HG02884 (cell line): Measurements from ENCODE around the gene SLC6A11.

Experiments used
- ATAC-seq: cut with Tn5 transposase; IDR thresholded peaks from one replicate; pipeline ENCODE4 v1.9.1; 2021; ENCODE audit warnings: mild to moderate bottlenecking, moderate library complexity; ENCODE audit not compliant: unreplicated experiment

SLC6A11 gene

DNA sequence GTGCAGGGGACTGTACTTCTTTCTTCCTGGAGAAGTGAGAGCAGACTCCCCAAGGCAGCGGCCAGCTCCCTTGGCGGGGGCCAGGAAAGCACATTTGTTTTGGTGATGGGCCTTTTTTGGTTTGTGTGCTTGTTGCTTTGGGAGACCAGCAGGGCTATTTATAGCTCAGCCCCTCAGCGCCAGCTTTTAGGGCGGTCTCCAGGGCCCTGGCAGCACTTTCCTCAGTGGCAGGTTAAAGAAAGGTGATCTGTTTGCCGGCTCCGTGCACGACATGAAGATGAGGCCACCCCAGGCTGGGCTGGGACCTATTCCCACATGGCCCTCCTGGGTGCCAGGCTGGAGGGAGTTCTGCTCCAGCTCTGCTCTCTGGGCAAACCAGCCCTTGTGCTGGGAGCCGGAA is 21.8 kb downstream of the SLC6A11 start:
- ATAC-seq: no peak

DNA sequence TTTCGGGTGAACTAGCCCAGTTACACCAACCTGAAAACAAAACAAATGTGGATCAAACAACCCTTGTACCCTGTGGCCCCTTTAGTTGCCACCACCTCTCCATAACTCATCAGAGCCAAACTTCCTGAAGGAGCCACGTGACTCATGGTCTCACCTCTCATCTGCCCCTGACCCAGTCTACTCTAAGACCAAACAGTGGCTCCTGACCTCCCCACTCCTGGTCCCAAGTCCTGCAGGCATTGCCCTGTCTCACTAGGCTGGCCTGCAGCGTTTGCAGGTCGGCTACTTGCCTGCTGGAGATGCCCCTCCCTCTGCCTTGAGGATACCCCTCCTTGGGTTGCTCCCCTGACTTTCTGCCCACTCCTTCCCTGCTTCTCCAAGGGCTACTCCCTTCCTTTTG is 23.1 kb downstream of the SLC6A11 start:
- no peak for ATAC-seq

GRCh38 chr3:10841100-10841499 is 25.1 kb downstream of the SLC6A11 start:
- no peak for ATAC-seq

DNA sequence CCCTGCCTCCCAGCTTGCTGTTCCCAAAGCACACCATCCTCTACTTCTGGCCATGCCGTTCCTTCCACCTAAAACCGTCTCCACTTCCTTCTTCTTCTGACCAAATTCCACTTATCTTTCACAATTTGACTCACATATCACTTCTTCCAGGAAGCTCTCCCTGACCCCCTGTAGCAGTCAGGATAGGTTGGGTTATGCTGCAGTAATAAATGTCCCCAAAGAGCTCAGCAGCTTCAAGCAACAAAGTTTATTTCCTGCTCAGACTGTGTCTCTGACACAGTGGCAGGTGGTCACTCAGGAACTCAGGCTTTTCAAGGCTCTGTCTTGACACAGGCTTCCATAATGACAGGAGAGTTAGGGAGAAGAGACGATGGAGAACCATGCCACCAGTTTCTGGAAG is 27.4 kb downstream of the SLC6A11 start:
- no peak for ATAC-seq

- ATAC-seq: no peak
Observed at GRCh38 chr3:10845001-10845761, 29.2 kb downstream of the SLC6A11 start.

DNA sequence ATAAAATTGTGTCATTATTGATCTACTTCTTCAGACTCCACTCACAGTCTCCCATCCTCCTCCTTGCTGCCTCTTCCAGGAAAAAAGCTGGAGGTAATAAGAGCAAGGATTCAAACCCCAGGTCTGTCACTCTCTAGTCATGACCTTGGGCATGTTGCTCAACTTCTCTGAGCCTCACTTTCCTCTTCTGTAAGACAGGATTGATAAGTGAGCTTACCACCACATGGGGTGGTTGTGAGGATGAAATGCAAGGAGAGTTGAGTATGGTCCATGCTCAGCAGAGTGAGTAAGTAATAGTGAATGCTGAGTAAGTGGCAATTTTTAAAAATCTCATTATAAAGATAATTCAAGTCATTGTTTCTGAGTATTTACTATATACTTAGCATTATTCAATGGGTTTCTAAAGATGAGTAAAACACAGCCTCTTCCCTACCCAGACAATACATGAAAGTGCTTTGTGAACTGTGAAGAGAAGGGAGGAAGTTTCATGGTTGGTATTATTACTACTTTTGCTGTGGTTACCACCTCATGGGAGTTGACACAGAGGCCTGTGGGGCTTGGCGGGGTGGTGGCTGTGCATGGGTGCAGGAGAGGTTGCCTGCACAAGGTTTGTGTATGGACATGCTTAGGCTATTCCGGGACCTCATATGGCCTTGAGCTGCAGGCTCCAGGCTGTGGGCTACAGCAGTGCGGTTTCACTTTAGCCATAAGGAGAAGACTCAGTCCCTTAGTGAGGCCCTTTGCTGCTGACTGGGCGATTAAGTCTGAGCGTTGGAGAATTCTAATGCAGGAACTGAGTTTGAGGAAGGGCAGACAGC is 30.0 kb downstream of the SLC6A11 start:
- peak; percentile 74 for ATAC-seq

DNA sequence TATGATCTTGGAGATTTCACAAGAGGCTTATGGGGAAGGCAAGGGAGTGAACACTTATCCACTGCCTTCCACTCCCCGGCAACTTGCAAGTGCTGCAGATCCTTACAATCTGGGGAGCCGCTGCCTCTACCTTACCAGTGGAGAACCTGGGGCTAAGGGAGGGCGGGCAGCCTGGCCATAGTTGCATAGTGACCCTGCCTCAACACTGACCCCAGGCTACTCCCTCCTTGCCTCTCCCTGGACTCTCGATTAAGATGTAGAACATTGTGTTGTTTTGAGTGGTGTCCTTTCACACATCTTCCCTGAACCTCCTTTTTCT is 30.6 kb downstream of the SLC6A11 start:
- ATAC-seq: no peak

- ATAC-seq: peak; percentile 51
Observed at GRCh38 chr3:10848261-10848660, 32.2 kb downstream of the SLC6A11 start.

DNA sequence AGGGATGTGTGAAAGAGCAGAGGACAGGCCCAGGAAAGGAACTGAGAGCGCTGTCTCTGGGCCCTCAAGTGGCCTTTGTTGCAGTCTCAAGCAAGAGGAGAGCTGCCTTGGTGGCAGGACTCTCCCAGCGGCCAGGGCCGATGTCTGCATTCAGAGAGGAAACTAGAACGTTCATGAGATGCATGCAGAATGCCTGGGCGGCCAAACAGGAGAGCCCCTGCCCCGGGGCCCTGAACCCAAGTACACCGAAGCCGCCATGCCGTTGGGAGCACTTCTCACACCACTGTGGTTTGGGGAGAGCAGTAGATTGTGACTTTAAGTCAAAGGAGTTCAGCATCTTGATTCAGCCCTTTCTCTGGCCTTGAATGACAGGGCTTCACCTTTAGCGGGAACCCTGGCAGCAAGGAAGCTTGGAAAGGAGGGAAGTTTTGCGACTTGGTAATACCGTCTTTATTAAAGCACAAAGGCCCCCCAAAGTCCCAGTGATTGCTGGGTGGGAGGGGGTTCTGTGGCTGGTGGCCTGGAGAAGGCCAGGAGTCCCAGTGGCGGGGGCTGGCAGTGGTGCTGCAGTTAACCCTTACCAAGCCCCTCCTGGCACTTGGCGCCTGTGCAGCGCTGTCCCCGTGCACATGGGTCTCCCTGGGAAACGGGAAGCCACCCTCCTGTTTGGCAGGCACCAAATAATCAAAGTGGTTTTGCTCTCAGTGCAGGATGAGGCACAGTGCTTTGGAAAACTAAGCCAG is 36.2 kb downstream of the SLC6A11 start:
- ATAC-seq: no peak

DNA sequence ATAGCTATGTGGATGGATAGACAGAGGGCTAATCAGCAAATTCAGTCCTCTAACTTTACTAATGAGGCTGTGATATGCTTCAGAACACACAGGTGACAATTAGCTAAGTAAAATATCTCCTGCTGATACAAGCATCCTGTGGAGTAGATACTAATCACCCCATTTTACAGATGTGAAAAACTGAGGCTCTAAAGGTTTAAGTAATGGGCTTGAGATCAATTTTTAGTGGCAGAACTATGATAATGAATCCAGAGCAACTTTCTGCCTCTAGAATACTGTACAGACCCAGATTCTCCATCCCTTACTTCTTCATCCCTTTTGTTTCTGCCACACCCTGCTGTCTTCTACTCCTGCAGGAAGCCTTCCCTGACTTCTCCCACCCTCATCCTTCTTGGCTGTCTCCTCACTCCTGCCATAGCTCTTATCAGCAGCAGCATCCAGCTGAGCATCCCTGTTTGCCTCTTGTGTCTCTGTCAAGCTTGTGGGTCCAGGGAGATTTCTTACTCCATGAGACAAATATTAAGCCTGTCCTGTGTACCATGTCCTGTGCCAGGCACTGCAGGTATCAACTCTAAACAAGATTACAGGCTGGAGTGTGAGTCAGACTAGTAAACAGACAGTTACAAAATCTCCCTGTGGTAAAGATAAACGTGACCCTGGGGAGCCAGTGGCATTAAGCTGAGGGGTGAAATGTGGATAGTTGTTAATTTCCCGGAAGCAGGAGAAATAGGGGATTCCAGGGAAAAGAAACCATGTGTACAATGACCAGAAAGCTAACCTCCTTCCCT is 39.2 kb downstream of the SLC6A11 start:
- no peak for ATAC-seq

- ATAC-seq: no peak
Observed at GRCh38 chr3:10855871-10856662, 40.0 kb downstream of the SLC6A11 start.

DNA sequence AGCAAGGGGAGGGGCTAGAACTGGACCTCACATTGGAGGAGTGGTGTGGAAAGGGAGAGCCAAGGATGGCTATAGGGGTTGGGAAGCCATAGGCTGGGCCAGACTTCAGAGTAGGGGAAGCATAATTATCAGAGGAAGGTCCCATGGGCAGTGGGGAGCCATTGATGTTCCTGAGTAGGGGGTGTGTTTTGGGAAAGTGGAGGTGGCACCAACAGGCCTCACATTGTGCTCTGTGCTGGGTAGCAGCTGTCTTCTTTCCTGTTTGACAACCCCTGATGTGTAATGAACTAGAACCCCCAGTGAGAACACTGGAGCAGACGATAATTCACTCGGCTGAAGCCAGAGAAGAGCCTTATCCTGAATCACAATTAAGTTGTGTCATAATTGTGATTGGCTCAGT is 41.2 kb downstream of the SLC6A11 start:
- ATAC-seq: no peak

GRCh38 chr3:10858091-10858490 is 42.1 kb downstream of the SLC6A11 start:
- ATAC-seq: no peak

DNA sequence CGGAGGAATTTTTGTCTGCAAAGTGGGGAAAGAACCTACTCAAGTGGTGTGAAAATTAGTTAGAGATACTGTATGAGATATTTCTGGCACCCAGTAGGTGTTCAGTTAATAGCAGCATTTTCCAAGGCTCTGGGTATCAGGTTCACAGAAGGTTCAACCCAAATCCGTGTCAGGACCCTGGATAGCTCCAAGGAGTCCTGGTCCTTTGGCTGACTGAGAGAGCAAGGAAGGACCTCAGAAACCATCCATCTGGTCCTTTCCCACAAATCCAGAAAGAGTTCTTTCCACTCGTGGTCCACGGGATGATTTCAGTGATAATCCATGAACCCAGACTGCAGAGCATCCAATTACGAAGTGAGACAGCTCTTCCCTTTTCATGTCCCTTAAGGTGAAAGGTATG is 51.4 kb downstream of the SLC6A11 start:
- ATAC-seq: no peak

GRCh38 chr3:10869460-10869859 is 53.4 kb downstream of the SLC6A11 start:
- no peak for ATAC-seq

DNA sequence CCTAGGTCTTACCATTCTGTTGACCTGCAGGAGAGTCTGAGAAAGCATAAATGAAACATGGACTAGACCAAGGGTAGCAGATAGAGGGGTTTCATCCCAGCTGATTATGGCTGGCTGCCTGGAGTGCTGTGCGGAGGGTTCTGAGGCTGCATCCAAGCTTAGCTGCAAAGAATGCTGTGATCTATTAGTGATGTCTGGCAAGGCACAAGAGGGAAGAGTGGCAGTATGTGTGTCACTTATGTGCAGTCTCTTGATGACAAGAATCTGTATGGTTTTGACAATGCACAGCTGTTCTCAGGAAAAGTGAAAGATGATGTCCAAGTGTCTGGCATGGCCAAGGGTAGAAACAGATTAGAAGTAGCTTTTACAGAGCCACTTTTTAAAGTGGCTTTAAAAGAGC is 54.3 kb downstream of the SLC6A11 start:
- no peak for ATAC-seq

- no peak for ATAC-seq
Observed at GRCh38 chr3:10873415-10873814, 57.4 kb downstream of the SLC6A11 start.

GRCh38 chr3:10875914-10876313 is 59.9 kb downstream of the SLC6A11 start:
- no peak for ATAC-seq

DNA sequence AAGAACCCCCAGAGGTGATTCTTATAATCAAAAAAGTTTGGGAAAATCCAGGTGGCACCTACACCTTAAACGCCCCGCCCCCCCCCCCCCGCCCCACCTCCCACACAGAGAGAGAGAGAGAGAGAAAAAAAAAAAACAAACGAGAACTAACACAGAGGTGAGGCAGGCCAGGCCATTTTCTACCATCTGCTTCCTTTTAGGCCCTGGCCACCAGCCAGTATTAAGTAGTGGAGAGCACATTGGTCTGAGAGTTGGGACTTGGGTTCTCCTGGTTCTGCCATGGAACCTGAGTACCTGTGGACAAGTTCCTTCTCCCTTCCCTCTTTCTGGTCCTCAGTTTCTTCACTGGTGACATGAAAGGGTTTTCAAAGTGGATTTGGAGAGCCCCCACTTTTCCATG is 60.6 kb downstream of the SLC6A11 start:
- no peak for ATAC-seq

- no peak for ATAC-seq
Observed at GRCh38 chr3:10882851-10883250, 66.8 kb downstream of the SLC6A11 start.
